HG02610 (cell line): ENCODE data around the gene OSBPL10.

Source experiments
- ATAC-seq: cut with Tn5 transposase; IDR thresholded peaks from one replicate; pipeline ENCODE4 v1.9.1; 2021; ENCODE audit warnings: mild to moderate bottlenecking, moderate library complexity; ENCODE audit not compliant: unreplicated experiment

The OSBPL10 gene

DNA sequence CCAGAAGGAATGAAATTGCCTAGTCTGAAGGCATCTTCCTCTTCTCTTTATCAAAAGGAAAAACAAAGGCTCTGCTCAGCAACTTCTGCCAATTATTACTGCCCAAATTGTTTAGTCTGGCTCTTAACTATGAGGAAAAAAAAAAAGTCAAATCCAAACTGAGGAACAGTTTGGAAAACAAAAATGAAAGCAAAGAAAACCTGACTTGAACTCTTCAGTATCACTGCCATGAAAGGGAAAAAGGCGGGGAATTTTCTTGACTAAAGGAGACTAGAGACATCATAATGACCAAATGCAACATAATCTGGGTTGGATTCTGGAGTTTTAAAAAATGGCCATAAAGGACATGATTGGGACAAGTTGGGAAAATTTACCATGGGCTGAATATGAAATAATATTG lies 292.1 kb downstream of the OSBPL10 start:
- ATAC-seq, result no peak

DNA sequence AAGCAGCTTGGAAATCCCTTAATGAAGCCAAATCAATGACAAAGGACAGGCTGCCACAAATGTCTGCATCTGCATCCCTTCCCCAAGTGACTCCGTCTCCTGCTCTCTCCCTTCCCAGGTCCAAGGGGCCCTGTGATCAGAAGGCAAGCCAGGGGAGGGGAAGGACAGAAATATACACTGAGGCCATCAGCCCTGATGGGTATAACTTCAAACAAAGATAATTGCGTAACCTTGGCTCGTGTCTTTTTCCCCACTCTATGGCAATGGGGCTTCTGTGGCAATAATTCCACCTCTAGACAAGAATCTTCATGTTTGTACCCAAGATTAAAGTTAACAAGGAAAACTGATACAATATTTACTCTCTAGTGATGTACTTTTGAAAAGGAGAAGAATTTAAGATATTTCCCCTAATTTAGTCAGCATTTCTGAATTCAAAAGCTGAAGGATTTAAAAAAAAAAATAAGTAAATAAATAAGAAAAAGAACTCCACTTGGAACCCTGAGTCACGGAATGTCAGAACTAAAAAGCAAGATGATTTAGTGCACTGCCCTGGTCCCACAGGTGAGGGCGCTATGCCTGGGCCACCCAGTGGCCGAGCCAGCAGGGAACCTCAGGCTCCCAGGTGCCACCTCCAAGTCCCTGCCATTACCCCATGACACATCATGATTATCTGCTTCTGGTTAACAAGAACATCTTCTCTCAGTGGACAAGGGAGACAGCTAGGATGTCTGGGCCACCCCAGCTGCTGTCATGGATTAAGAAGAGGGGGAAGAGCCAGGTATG lies 293.9 kb downstream of the OSBPL10 start:
- ATAC-seq, result no peak

DNA sequence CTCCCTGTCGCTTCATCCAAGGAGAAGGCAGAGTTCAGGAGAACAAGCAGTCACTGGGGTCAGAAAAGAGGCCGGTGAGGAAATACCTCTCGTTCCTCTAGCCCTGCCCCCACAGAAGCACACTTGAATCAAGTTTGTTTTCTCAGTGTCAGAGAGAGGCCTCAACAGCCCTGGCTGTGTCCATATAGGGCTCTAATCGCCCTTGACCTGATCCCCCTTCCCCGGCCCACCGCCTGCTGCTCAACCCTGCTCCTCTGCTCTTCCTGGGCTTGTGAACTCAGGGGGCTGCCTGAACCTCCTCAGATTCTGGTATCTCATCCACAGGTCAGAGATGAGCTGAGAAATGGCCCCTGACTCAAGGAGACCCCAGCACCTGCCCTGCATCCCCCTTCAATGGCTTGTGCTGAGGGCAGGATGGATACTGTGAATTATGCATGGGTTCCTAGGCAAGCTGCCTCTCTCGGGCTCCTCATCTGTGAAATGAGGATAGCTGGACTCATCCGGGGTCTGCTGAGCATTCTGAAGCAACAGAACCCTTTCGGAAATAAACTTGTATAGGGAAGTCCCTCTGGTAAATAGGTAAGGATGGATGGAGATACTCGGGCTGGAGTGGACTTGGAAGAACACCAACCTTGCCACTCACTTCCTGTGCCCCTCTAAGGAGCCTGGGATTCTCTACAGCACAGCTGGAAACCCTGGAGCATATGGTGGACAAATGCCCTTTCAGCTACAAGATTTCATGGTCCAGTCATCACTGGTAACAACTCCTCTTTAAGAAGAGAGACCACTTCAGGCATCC lies 300.8 kb downstream of the OSBPL10 start:
- no peak for ATAC-seq

DNA sequence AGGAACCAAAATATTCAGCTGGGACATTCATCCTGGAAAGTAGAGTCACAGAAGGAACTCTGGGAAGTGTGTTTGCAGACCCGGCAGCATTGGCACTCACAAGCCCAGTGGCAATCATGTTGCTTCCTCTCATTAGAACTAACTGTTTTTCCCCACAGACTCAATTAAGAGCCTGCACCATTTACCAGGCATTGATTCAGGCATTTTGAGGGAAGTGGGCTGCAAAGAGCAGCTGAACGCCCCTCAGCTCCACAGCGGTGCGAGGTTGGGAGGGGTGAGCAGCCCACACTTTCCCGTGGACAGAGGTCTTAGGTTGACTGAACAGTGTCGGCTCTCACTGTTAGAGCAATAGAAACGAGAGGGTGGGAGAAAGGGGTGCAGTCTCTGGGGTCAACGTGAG lies 304.5 kb downstream of the OSBPL10 start:
- ATAC-seq, result no peak

DNA sequence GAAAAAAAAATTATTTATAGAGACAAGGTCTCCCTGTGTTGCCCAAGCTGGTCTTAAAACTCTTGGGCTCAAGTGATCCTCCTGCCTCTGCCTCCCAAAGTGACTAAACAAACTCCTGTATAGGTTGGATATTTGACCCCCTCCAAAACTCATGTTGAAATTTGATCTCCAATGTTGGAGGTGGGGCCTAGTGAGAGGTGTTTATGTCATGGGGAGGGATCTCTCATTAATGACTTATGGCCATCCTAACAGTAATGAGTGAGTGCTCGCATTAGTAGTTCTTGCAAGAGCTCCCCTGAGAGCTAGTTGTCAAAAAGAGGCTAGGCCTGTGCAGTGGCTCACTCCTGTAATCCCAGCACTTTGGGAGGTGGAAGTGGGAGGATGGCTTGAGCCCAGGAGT lies 307.1 kb downstream of the OSBPL10 start:
- no peak for ATAC-seq

DNA sequence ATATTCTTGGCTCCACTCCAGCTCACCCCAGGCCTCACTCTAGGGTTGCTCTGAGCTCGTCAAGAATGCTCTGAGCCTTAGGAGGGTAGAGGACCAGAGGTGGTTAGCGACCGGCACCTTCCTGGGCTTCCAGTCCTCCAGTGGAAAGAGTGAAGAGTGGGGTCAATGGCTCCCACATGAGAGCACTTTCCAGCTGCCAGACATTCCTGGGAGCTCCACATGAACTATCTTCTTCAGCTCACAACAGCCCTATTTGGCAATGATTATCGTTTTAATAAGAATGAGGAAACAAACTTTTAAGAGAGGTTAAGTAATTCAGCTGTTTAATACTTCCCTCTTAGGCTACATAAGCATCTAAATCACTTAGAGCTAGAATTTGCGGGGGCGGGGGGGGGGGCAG lies 309.1 kb downstream of the OSBPL10 start:
- no peak for ATAC-seq

DNA sequence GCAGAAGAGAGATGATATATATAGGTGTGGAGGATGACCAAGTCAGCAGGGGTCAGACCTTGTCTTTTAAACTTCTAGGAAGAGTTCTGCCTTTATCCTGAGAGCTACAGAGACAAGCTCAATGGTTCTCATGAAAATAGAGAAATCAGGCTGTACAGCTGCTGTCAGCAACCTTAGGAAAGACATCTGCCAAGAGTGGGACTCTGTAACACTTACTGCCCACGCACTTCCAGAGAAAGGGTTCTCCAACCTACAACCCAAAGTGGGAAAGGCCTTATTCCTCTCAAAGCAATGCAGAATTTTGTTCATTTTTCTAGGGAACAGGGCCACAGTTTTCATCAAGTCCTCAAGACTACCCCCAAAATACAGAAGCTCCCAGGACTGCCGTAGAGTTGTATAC lies 309.6 kb downstream of the OSBPL10 start:
- no peak for ATAC-seq

DNA sequence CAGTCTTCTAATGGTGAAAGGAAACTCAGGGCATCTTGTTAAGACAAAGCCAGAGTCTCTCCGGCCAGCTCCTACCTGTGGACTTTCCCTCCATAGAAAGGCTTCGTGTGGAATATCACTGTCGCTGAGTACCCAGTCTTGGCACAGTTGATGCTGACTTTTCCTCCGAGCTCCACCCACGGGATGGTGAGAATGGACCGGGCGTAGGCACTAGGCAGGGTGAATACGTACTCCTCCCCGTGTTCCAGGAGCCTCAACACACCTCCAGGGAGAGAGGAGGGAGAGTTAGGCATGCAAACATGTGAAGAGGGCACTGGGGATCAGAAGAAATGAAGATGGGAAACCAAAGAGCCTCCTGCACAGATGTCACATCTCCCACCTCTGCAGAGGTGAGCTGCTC lies 310.3 kb downstream of the OSBPL10 start:
- no peak for ATAC-seq

DNA sequence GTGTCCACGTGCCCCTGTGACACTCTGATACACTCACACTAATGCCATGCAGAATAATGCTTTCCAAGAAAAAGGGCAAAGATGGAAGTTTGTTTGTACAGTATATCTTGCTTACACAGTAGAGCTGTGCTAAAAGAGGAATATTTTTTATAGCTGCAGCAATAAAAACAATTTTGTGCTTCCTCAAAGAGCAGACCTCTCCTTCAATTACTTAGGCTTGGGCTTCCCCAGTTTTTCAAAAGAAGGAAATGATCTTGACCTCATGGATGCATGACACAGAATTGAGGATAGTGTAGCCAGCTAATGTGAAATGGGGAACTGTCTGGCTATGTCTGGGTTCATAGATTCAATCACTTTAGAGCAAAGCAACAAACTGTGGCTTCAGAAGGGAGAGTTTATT lies 310.9 kb downstream of the OSBPL10 start:
- ATAC-seq, result no peak

DNA sequence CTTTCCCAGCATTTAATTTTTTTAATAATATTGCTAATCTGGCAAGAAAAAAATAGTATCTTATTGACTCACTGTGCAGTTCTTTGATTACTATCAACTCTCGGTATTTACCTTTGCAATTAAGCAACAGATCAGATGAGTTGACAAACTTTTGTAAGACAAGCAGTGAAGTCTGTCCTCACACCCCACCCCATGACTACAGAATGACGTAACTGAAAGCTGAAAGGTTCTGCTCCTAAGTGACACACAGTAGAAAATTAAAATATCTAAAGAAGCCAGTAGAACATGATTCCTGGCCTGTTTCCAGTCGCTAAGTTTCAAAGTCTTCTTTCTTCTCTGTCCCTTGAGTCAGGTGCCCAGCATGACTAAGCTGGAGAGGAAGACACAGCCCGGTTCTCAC lies 312.8 kb downstream of the OSBPL10 start:
- ATAC-seq, result no peak

DNA sequence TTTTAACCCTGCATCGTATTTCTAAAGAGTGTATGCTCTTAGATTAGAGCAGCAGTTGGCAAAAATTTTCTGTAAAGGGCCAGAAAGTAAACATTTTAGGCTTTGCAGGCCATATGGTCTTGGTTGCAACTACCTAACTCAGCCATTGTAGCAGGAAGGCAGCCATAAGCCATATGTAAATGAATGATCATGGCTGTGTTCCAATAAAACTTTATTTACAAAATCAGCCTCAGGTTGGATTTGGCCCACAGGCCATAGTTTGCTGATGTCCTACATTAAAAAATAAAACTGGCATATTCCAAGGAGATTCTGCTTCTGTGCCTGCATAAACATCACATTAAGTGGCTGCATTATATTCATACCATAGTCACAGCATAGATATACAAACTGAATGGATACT lies 313.5 kb downstream of the OSBPL10 start:
- no peak for ATAC-seq

DNA sequence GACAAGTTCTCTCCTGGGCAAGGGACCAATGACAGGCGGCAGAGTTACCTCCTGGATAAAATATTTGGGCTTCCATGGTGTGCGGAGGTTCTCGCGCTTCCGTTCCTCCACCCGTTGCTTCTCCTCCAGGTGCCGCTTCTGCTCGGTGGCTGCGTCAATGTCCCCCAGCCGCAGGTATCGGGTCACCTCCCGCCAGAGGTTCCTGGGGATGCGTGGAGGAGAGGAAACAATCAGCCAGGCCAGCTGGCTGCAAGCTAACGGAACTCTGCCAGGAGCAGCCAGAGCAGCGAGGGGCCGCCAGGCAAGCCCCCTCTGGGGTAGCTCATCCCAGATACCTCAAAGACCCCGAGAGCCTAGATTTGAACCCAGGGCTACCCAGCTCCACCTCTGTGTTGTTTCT lies 317.0 kb downstream of the OSBPL10 start:
- ATAC-seq, result no peak

DNA sequence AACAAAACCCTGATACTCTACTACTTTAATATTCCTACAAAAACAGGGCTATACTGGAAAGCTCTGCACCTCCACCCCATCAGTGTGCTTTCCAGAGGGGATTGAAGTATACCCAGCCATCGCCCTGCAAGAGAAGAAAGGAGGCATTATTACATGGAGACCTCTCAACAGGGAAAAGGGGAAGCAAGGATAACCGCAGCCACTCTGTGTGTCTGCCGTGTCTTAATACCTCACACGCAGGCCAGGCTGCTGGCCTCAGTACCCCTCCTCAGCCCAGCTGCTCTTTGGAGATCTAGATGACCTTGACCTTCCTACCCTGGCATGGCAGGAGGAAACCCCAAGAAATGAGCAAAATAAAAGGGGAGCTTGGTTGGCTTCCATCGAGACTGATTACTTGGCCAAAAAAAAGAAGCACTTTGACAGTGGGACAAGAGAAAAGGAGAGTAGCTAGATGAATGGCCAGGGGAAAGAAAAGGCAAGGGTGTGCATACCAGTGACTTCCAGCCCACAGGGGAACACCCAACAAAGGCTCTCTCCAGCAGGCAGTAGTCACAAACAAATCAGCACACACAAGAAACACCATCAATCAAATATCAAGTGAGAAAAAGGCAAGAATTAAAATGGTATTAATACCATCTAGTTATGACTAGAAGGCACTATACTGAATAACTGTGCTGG lies 318.9 kb downstream of the OSBPL10 start:
- no peak for ATAC-seq

DNA sequence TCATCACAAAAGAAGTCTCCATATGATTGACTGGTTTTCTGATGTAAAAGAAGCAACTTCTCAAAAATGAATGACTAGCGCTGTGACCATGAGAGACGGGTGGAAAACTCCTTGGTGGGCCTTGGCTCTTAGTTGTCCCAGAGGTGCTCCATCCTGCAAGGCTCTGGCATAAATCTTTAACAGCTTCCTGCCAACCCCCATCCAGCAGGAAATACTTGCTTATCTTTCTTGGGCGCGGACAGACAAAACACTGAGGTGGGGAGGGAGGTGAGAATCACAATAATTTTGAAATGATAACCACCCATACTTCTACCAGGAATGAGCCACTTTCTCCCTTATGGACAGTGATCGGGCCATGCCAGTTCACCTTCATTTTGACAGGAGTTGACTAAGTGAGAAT lies 319.8 kb downstream of the OSBPL10 start:
- ATAC-seq, result no peak

DNA sequence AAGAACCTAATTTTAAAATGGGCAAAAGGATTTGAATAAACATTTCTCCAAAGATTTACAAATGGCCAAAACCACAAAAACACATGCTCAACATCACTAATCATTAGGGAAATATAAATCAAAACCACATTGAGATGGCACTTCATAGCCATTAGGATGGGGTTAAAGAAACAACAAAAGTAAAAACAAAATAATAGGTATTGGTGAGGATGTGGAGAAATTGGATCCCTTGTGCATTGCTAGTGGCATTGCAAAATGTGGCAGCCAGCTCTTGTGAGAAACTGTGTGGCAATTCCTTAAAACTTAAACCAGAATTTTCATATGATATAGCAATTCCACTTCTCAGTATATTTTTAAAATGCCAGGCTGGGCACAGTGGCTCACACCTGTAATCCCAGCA lies 321.8 kb downstream of the OSBPL10 start:
- no peak for ATAC-seq

DNA sequence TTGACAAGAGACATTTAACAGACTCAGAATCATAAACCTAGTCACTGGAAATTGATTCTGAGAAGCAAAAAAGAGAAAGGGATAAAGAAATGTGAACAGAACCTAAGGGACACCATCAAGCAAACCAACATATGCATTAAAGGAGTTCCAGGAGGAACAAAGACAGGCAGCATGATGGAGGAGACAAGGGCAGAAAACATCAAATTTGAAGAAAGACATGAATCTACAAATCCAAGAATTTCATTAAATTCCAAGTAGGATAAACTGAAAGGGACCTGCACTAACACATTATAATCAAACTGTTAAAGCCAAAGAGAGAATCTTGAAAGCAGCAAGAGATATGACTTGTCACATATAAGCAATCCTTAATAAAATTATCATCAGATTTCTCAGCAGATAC lies 326.1 kb downstream of the OSBPL10 start:
- ATAC-seq, result no peak

DNA sequence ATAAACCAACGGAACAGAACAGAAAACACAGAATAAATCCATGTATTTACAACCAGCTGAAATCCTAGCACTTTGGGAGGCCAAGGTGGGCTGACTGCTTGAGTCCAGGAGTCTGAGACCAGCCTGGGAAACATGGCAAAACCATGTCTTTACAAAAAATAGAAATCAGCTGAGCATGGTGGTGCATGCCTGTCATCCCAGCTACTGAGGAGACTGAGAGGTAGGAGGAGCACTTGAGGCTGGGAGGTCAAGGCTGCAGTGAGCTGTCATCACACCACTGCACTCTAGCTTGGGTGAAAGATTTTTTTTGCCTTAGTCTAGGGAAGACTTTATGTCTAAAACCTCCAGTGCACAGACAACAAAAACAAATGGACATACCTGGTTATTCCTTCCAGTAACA lies 327.6 kb downstream of the OSBPL10 start:
- no peak for ATAC-seq

DNA sequence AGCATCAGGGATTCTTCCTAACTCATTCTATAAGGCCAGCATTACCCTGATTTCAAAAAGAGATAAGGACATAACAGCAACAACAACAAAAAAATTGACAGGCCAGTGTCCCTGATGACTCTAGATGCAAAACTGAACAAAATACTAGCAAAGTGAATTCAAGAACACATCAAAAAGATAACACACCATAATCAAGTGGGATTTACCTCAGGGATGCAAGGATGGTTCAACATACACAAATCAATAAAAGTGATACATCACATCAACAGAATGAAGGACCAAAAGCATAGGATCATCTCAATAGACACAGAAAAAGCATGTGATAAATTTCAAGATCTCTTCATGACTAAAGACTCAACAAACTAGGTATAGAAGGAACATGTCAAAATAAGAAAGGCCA lies 328.8 kb downstream of the OSBPL10 start:
- no peak for ATAC-seq

DNA sequence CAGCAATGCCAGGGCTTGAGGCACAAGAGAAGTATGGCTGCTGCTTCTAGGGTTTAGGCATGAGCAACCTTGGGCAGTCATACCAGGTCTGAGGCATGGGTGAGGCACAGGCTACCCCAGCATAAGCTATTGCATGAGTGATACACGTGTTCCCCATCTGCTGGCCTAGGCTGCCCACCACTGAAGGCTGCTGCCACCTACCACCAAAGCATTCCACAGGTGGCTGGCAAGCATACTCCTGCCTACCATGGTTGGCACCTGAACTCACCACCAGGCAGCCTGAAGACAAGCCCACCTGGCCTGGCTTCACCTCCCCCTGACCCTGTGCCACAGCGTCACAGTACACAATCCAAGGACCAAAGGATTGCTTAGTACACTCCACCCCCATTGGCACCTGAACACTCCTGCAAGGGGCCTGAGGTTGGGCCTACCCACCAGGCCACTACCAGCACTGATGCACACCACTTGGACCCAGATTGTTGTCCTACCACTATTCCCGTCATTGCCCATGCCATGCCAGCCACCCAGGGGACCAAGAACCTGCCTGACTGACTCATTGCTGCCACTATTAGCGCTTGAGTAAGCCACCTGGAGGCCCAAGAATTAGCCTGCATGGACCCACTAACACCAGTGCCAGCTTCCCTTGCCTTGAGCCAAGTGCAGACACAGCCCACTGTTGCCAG lies 332.6 kb downstream of the OSBPL10 start:
- no peak for ATAC-seq

DNA sequence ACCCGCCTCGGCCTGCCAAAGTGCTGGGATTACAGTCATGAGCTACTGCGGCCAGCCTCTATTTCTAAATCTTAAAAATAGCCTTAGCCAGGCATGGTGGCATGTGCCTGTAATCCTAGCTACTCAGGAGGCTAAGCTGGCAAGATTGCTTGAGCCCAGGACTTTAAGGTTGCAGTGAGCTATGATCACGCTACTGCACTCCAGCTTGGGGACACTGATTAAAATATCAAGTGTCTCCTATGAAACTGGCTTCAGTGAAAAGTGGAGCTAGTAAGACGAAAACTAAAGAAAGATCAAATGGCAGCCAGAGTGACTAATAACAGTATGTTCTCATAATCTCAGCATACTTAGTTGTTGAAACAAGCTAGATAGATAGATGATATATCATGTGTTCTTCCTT lies 335.8 kb downstream of the OSBPL10 start:
- no peak for ATAC-seq

DNA sequence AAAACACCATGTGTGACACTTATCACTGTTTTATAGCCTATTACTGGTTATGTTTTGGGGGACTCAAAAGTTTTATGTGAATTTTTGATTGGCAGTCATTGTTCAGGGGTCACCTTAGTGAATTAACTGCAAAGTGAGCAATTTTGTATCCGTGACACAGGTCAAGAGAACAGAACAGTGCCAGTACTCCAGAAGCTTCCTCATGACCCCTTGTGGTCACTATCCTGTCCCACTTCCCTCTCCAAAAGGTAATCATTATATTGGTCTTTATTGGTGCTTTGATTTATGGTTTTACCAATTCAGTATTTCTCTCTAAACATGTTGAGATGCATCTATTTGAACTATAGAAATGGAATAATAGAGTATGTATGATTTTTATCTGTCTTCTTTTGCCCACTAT lies 341.2 kb downstream of the OSBPL10 start:
- no peak for ATAC-seq
